ENCODE data around the gene NADSYN1.

Gene NADSYN1

DNA sequence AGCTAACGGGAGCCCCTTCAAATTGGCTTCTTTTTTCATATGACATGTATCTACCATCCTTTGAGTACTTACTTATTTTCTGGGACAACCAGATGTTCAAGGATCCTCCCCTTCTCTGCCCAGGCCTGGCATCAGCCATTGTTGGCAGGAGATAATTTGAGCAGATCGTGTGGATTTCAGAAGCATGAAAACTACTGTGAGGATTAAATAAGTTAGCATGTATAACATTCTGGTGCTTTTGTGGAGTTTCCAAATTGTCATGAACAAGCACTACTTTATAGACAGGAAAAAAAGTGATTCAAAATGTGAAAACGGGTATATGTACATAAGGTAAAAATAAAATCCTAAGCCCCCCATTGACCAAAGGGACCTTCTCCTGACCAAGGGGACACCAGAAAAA is 2.1 kb upstream of the NADSYN1 start:
- no peak for DNase-seq (ENCODE audit: low read depth in 2 of 2, low spot score in 1 of 2)

DNA sequence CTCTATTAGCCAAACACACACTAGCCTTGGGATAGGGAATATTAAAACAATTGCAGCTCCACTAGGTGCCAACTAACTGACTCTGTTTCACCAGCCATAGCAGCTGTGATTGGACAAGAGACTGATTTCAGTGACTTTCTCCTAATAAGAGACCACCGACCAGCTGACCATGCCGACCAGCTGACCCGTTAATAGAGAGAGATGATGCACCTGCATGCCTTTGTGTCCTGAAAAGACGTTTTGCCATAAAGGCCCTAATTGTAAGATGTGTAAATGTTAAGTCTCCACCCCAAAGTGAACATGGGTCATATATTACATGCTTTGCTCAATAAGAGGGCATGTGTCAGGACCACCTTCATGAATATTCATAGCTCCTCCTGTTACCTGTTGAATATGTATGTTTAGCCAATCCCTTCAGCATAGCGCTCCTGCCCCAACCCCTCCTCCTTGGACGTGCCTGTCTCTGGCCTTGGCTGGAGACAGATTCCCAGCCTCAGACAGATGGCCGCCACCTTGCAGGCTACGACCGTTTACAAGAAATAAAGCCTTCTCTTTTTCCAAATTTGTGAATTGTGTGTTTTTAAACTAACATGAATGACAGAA is 1.3 kb upstream of the NADSYN1 start:
- DNase-seq (ENCODE audit: low read depth in 2 of 2, low spot score in 1 of 2), result no peak

DNA sequence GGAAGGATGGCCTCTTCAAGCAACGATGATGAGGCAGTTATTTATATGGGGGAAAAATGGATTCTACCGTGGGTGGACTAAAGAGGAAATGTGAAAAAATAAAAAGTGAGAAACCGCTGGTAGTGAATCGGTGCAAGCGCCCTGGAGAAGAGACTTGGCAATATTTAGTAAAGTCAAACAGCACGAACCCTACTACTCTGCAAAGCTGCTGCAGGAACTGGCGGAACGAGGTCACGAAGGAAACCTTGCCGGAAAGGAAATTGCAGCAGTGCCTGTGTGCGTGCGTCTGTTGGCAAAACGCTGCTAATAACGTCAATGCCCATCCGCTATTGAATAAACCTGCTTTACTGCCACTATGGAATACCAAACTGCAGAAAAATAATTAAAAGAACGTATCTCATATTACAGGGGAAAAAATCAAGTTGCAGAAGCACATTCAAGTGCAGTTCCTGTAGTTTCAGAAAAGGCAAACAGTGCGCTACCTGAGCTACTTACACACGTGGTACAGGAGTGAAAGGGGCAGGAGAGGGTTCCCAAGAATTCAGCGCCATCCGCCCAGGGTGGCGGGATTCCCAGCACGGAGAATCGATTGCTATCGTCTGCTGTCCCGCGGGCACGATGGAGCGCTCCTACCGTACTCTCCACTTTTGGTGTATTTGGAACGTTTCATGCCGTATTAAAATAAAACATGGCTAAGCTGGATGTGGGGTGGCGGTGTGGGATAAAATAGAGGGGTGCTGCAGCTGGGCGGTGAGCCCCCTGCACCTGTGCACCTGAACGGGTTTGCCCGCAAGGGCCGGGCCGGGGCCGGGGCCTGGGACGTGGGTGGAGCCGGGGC is 585 bp upstream of the NADSYN1 start:
- DNase-seq (ENCODE audit: low read depth in 2 of 2, low spot score in 1 of 2), result peak; percentile 9 to 39

DNA sequence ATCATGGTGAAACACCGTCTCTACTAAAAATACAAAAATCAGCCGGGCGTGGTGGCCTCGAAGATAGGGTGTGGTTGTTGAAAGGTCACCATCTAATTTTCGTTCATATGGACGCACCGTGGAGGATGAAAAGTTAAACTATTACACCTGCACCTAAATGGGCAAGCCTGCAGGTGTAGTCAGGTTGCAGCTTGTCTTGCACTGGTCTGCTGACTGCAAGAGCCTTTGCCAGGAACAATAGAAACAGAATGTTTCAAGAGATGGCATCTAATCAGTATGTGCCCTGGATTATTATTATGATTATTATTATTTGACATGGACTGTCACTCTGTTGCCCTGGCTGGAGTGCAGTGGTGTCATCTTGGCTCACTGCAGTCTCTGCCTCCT is 908 bp downstream of the NADSYN1 start:
- no peak for DNase-seq (ENCODE audit: low read depth in 2 of 2, low spot score in 1 of 2)

DNA sequence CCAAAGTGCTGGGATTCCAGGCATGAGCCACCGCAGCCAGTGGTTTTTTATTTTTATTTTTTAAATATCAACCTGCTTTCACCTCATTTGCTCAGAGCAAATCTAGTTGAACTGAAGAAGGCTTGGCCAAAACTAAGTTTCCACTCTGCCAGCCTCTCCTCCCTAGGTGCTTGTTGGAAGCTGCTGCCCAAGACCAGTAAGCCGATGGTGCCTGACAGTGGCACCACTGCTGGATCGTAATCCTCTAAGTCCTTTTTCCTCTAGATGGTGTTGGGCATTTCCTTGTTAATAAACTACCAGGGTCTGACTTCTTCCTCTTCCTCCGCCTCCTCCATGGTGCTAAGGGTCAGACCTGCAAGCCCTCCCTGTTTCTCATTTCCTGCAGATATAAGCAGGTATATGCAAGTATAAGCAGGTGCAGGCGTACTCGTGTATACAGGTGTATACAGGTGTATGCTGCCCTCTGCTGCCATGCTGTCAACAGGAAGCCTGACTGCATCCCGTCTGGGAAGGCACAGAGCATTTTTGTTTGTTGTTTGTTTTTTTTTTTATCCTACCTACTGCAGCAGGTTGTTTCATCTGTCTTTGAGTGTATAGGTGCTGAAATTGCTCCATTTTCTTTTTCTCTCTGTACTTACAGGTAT is 1.6 kb downstream of the NADSYN1 start:
- DNase-seq (ENCODE audit: low read depth in 2 of 2, low spot score in 1 of 2), result no peak

DNA sequence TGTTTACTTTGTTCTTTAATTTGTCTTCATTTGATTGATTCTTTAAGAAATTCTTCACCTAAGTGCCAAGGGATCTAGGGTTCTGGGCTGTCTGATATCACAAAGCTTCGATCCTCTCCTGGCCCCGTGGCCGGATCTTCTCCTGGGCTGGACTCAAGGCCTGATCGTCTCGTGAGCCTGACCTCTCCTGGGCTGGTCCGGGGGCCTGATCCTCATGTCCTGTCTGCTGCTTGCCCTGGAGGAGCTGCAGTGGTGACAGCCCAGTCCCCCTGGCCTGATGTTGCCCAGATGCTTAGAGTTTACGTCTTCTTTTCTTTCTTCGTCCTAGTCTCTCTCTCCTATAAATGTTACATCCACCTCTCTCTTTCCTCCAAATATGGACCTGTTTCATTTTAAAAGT is 3.3 kb downstream of the NADSYN1 start:
- DNase-seq (ENCODE audit: low read depth in 2 of 2, low spot score in 1 of 2), result no peak

DNA sequence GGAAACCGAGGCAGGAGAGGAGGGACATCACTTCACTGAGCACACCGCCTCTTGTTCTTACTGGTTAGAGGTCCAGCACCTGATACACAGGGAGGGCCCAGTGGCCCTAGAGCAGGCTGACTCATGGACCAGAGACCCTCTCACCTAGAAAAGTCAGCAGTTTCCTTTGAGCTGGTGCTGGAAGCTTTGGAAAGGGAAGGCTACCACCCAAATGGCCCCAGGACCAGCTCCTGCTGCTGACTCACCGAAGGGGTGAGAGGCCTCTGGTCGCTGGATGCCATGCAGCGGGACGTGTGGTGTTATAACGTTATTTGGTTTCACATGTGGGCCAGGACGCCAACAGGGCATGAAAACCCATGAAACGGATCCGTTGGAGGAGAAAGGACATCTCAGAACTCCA is 3.8 kb downstream of the NADSYN1 start:
- no peak for DNase-seq (ENCODE audit: low read depth in 2 of 2, low spot score in 1 of 2)

DNA sequence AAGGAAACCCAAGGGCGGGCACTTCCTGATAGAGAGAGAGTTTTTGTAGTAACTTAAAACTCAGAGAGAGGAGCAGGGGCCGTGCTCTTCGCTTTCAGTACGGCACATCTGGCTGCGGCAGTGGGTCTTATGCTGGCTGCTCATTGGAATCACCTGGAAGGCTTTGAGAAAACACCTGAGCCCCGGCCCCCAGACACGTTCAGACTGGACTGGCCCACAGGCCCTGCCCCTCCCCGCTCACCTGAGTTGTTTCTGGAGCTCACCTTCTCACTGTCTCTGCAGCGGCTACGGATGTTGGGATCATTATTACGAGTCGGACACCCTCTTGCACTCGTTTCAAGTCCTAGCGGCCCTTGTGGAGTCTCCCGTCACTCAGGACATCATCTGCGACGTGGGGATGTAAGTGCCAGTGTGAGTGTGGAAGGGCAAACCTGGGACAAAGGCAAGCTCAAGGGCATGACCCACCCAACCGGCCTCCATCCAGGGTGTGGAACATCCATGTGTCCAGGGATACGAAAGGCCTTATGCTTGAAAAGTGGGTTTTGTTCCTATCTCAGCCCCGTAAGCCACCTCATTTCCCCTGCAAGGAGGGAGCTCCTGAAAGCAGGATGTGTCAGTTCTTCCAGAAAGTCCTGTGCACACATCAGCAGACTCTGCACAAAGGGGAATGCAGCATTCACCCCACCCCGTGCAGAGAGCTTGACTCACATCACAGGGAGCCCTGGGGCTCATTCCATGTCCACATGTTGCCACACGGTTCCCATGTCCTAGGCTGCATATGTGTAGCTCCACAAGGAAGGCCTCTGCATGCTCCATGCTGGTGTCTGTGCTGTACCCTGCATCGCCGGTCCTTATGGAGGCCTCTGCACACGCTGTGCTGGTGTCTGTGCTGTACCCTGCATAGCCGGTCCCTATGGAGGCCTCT is 5.4 kb downstream of the NADSYN1 start:
- no peak for DNase-seq (ENCODE audit: low read depth in 2 of 2, low spot score in 1 of 2)

DNA sequence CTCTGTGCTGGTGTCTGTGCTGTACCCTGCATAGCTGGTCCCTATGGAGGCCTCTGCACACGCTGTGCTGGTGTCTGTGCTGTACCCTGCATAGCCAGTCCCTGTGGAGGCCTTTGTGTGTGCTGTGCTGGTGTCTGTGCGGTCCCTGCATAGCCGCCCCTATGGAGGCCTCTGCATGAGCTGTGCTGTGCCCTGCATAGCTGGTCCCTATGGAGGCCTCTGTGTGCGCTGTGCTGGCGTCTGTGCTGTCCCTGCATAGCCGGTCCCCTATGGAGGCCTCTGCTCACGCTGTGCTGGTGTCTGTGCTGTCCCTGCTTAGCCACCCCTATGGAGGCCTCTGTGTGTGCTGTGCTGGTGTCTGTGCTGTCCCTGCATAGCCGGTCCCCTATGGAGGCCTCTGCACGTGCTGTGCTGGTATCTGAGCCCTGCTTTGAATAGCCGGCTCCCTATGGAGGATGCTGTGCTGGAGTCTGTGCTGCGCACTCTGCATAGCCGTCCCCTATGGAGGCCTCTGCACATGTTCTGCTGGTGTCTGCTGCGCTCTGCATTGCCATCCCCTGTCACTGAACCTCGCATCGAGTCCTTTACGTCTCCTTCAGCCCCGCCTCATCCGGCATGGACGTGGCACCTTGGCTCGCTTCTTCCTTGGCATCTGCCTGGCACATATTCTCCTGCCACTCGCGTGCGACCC is 6.2 kb downstream of the NADSYN1 start:
- no peak for DNase-seq (ENCODE audit: low read depth in 2 of 2, low spot score in 1 of 2)

DNA sequence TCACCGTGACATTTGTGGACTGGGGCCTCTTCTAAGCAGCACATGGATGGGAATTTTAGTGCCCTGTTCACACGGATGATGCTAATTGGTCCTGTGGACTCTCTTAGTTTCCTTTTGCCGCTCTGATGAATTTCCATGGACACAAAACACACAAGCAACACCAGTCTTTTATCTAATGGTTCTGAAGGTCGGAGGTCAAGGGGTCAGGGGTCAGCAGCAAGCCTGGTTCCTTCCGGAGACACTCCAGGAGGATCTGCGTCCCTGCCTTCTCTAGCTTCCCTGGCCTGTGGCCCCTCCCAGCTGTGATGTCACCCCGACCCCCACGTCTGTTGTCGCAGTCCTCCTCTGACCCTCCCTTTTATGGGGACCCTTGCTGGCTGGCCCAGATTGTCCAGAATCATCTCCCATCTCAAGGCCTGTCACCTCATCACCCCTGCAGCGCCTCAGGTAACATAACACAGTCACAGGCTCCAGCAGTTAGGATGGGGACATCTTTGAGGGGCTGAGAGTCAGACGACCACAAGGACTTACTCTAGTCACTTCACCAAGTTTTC is 6.8 kb downstream of the NADSYN1 start:
- no peak for DNase-seq (ENCODE audit: low read depth in 2 of 2, low spot score in 1 of 2)

DNA sequence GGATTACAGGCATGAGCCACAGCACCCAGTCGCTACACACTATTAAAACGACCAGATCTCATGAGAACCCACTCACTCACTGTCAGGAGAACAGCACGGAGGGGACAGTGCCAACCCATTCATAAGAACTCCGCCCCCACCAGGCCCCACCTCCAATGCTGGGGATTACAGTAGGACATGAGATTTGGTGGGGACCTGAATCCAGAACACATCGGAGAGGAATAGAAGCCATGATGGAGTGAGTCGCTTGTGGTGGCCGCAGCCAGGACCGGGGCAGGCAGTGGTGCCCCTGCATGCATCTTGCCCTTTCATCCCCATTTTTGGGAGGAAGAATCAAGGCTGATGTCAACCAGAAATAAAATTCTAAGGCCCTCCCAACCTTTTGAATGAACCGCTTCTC is 8.7 kb downstream of the NADSYN1 start:
- no peak for DNase-seq (ENCODE audit: low read depth in 2 of 2, low spot score in 1 of 2)

DNA sequence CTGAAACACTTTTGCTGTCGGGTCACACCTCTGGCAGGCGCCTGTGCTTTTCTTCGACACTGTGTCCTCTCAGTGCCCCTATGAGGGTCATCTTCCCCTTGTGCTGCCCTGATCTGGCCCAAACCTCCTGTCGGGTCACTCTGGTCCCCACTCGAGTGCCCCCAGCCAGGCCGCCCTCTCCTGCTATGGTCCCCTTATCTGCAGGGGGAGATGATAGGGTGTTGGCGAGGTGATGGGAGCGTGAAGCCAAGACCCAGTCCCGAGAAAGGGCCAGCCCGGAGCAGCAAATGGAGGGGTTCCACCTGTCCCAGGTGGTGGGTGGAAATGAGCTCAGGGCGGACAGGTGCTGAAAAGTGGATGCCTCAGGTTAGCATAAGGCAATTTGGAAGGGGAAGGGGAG is 9.7 kb downstream of the NADSYN1 start:
- DNase-seq (ENCODE audit: low read depth in 2 of 2, low spot score in 1 of 2), result no peak

DNA sequence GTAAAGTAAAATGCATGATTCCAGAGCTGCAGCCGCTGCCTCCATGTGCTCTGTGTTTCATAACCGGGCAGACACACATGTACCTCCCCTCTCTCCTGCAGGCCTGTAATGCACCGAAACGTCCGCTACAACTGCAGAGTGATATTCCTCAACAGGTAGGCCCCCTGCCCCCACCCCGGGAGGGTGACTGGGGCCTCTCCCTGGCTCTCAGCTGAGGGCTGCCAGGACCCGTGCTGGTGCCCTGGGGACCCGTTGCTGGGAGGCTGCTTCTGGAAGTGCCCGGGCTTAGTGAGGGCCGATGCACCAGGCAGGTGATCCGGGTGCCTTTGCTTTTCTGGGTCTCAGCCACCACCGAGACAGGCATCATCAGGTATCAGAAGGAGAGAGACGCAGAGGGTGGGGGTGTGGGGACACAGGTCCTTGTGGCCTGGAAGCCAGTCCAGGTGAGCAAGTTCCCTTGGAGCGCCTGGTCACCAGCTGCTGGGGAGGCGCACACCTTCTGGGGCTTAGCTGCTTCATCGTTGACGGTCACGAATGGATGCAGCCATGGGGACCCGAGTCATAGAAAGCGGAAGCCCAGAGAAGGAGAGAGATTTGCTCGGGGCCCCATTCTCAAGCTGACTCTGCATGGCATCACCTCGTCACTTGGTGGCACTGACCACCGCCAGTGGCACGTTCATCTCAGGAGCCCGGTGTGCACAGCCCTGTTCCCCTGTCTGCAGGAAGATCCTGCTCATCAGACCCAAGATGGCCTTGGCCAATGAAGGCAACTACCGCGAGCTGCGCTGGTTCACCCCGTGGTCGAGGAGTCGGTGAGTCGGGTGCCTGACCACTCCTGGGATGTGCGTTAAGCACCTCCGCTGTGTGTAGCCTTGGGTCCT is 10.6 kb downstream of the NADSYN1 start:
- no peak for DNase-seq (ENCODE audit: low read depth in 2 of 2, low spot score in 1 of 2)

DNA sequence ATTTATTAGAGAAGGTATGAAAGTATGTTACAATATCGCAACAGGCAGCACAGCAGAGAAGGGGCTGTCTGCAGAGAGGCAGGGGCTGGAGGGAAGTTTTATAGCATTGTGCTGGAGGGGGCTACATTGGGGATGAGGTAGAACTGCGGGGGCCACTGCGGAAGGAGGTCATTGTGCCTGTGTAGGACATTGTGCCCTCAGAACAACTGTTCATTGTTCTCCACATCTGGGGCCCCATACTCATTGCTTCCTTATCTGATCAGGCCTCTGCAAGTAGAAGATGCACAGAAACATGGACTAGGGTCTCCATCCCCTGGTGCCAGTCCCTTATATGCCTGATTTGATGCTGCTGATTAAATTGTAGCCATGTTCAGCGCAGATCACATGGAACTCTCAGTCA is 12.1 kb downstream of the NADSYN1 start:
- no peak for DNase-seq (ENCODE audit: low read depth in 2 of 2, low spot score in 1 of 2)

DNA sequence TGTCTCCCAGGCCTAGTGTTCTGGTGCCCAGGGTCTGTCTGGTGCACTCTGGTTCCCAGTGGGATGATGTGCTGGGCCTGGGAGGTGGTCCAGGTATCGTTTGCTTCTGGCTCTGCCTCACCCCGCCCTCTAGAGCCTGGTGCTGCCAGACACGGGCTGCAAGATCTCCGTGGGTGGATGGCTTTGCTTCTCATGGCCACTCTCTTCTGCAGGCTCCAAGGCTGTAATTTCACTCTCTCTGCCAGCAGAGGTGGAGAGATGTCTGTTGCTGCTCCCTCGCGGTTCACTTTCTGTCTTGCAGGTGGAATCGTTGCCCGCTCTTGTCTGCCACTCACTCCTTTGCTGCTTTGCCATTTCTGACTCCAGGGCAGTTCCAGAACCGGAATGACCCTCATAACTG is 13.4 kb downstream of the NADSYN1 start:
- DNase-seq (ENCODE audit: low read depth in 2 of 2, low spot score in 1 of 2), result no peak

DNA sequence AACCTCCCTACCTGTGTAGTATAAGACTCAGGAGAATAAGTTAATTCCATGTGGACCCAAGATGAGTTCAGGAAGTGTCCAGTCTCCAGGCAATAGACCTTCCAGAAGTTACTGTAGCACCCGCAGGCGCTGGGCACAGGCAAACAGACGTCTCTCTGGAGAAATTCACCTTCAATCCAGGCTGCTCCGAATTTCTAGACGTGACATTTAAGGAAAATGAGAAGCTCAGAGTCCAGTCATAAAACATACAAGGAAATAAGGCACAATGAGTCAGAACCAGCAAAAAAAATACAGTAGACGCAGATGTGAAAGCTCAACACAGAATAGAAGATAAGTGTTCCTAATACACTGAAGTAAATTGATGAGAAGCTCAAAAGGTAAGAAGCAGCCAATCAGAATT is 14.2 kb downstream of the NADSYN1 start:
- no peak for DNase-seq (ENCODE audit: low read depth in 2 of 2, low spot score in 1 of 2)

DNA sequence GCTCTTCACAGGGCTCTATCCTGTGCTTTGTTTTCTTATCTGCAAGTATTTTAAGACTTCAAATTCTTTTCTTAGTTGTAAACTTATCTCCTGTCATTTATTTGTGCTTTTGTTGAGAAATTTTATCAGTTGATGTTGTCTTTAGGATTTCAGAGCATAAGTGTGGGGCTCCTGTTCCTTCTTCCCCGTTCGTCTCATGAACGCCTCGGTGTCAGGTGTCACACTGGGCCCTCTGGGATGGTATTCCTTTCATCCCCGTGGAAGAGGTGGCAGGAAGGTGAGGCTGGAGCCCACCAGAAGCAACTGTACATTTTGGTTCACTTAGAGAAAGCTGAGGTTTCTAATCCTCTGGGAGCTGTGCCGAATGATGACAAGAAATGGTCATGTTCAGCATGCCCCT is 17.9 kb downstream of the NADSYN1 start:
- no peak for DNase-seq (ENCODE audit: low read depth in 2 of 2, low spot score in 1 of 2)

DNA sequence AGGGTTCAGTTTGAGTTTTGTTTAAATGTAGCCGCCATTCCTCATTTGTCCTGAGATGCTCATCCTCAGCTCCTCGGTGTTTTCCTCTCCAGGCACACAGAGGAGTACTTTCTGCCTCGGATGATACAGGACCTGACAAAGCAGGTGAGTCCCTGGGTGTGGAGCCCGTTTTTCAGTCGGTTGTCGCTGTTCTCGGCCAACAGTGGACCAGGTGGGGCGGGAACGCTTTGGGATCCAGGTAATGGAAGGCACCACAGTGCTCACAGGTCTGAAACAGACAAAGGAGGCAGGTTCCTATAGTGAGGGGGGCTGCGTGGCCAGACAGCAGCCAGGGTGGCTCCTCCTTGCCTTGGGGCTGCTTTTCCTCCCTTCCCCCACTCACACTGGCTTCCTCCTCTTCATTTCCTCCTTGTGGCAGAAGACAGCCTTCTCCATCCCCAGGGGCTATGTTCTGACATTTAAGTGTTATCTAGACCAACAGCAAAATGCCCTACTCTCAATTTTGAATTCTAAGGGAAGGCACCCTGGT is 19.4 kb downstream of the NADSYN1 start:
- no peak for DNase-seq (ENCODE audit: low read depth in 2 of 2, low spot score in 1 of 2)
